IPS DF 4.7 (cell line): ENCODE measurements around the gene FPR1.

Experiments
- DNase-seq: peaks from one replicate; pipeline ENCODE4 v3.0.0-alpha.2; 2013; ENCODE audit warnings: low spot score; ENCODE audit errors: extremely low read depth

Gene FPR1

DNA sequence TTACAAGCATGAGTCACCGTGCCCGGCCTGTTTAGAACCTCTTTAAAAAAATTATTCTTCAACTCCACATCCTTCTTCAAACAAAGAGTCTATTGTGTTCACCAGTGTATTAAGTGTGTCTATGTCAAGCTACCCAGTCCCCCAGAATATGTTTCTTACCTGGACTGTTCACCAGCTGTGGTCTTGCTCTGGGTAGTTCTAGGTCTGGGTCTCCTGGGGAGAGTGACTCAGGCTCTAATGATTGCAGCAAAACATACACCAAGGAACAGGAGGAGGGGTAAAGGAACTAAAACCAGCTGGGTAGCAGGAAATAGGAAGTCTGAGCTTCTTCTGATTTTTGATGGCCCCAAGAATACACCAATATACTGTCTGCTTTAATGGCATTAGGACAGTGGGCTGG, at the start of gene FPR1:
FPR1 (minus strand) TSS at position 224 of the 400 bp plus-strand sequence. CDS start 4,884 bp downstream, outside the sequence.
- DNase-seq: no peak

GRCh38 chr19:51800473-51801244, 49.0 kb upstream of the FPR1 start:
- DNase-seq: no peak

GRCh38 chr19:51799774-51800472, 48.2 kb upstream of the FPR1 start:
- no peak for DNase-seq

GRCh38 chr19:51799034-51799773, 47.5 kb upstream of the FPR1 start:
- DNase-seq: no peak

- DNase-seq: no peak
These were observed 46.4 kb upstream of the FPR1 start for GRCh38 chr19:51798062-51798461.

DNA sequence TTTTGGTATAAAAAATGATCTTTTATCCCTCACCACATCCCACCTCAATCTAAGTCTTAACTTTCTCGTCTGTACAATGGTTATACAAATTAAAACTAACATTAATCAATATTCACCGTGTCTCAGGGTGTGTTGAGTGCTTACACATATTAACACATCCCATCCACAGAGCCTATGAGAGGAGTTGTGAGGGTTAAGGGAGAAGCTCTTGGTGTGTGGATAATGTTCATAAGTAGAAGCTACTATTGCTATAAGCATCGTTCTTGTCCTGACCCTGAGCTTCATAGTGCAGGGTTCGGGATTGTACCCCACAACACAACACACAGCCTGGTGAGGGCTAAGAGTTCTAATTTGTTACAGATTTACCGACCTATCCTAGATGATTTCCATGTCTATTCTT, 45.8 kb upstream of the FPR1 start:
- no peak for DNase-seq

GRCh38 chr19:51796195-51796679, 44.6 kb upstream of the FPR1 start:
- no peak for DNase-seq

DNA sequence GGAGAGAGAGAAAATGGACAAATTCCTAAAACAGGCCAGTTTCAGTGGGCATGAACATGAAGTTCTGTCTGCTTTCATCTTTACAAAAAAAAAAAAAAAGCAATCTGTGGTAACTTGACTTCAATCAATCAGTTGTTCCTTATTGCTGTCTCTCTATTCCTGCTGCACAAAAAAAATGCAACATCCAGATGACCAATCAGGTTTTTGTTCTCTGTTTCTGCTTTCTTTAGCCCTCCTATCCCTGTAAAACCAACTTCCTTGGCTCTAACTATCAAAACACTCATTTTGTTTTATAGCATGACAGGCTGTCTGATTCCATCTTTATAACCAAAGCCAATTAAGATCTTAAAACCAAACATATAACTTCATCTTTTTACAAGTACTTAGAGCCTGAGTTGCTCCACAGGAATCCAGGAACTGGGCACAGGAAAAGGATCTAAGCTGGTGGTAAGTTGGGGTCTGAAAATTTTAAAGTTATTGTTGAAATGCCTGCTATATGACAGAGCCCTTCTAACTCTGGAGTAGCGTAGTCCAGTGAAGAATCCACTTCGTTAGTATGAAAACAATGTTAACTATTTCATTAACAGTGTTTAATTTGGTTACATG, 43.3 kb upstream of the FPR1 start, which contains the start of gene FPR3:
FPR3 (plus strand) TSS at position 273 of the 606 bp plus-strand sequence. CDS start 28,592 bp downstream, outside the sequence.
- DNase-seq: no peak

- no peak for DNase-seq
These were observed 42.3 kb upstream of the FPR1 start for GRCh38 chr19:51793994-51794393.

GRCh38 chr19:51792932-51793331, 41.3 kb upstream of the FPR1 start:
- no peak for DNase-seq

DNA sequence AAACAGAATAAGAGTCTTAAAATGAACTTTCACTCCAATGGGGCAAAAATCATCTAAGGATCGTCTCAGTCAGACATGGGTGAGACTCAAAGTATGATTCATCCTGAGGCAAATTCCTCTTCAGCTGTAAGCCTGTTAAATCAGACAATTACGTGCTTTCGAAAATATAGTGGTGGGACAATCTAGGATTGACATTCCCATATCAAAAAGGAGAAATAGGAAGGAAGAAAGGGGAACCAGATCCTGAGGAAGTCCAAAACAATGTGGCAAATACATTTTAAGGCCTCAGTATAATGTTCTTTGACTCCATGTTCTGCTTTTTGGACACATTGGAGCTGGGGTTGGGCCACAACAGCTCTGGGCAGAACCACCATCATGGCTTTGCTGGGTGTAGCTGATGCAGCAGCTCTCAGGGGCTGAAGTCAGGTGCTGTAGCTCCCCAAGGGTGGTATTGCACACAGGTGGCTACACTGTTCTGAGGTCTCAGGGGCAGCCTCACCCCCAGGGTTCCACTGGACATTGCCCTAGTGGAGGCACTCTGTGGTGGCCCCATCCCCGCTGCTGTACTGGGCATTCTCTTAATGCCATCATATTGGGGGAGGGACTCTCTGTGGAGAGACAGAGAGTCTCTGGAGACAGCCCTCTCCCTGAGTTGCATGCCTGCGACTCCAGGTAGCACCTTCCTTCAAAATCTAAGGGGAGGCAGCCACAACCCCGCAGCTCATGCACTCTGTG, 37.5 kb upstream of the FPR1 start:
- DNase-seq: no peak

- DNase-seq: no peak
These were observed 36.4 kb upstream of the FPR1 start for GRCh38 chr19:51788029-51788428.

- DNase-seq: no peak
These were observed 35.2 kb upstream of the FPR1 start for GRCh38 chr19:51786646-51787494.

GRCh38 chr19:51784922-51785690, 33.4 kb upstream of the FPR1 start:
- no peak for DNase-seq

DNA sequence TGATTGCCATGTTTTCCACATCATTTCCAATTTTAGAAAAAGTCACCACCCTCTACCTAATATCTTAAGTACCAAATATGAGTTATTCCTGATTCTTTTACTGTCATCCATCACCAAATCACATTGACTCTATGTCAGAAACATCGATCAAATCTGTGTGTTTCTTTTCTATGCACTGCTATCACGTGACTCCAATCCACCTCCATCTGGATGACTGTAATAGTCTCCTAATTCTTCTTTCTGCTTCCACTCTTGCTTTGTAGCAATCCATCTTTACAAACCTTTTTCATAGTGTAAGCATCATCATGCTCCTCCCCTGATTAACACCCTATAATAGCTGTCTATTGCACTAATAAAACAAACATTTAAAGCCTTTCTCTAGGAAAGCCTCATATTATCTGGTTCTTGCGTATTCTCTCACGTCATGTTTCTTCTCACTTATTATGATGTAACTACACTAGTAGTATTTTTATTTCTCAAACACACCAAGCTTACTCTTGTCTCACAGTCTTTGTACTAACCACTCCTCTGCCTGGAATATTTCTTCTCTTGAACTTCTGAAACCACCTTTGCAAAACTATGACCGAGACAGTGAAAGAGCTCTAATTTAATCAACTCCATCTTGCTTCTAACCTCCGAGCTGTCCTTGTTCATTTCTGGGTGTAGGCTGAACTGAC, 32.6 kb upstream of the FPR1 start:
- DNase-seq: no peak

DNA sequence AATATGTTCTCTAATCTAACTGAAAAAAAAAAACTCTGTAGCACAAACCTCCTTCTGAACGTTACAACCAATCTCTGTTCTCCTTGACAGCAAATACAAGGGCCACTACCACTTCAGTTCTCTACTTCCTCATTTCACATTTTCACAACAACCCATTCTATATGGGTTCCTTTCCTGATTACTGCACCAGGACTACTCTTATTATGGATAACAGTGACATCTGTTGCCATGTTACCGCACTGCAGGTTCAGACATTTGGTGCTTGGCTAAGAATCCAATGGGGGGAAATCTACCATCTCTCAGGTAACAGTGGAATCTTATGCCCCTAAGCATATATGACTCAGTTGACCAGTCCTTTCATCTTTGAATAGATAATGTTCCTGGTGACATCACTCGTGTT, 31.7 kb upstream of the FPR1 start:
- DNase-seq: no peak

GRCh38 chr19:51781999-51782398, 30.3 kb upstream of the FPR1 start:
- DNase-seq: no peak

DNA sequence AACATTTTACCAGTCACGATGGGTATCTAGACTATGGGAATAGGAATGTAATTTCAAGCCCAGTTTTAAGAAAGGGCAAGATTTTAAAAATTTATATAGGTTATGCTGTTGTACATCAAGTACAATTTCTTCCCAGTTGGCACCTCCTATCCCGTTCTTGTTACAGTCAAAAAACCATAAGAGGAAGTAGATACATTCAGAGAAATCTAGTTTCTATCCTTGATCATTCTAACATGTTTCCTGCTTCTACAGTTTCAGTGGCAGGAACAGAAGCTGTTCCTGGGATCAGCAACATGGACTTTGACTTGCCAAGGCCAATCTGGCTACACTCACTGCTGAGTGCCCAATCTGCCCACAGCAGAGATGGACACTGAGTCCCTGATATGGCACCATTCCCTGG, 28.6 kb upstream of the FPR1 start:
- DNase-seq: no peak

DNA sequence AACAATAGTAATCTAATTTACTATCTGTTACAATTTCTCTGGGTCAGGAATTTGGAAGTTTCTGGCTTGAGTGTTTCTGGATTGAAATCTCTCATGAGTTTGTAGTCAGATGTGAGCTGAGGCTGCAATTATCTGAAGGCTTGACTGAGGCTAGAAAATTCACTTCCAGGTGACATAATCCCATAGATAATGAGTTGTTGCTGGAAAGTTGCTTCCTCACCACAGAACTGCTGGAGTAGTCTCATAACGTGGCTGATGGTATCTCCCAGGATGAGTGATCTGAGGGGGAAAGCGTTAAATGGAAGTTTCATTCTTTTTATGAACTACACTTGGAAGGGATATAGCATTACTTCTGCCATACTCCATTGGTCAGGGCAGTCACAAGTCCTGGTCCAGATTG, 28.0 kb upstream of the FPR1 start:
- DNase-seq: no peak
